HG03469 (cell line): ENCODE data around the gene MCF2L.
"Not testable (repeated sequence)": the region's sequence is repeated elsewhere in the genome, so short reads cannot be mapped to it uniquely, and the experiment has no call there.

Experiments used
- ATAC-seq: cut with Tn5 transposase; IDR thresholded peaks from one replicate; pipeline ENCODE4 v1.9.1; 2021; ENCODE audit warnings: mild to moderate bottlenecking, moderate library complexity, moderate number of reproducible peaks; ENCODE audit not compliant: unreplicated experiment

MCF2L gene

DNA sequence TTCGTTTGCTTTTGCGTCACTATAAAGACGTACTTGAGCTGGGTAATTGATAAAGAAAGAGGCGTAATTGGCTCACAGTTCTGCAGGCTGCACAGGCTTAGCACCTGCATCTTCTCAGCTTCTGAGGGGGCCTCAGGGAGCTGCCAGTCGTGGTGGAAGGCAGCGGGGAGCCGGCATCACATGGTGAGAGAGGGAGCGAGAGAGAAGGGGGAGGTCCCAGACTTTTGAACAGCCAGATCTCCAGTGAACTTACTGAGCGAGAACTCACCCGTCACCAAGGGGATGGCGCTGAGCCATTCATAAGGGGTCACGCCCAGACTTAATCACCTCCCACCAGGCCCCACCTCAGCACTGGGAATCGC is 77.8 kb downstream of the MCF2L start:
- no peak for ATAC-seq

DNA sequence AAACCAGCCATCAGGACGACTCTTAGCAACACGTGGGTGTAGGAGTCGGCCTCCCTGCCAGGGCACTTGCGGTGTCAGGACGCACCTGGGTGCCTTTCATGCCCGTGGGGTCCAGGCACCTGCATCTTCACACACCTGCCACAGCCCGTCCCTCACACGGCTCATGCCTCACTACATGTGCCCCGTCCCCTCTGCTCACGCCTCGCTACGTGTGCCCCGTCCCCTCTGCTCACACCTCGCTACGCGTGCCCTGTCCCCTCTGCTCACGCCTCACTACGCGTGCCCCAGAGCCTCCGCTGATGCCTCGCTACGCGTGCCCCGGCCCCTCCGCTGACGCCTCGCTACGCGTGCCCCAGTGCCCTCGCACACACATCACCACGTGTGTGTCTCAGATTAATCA is 78.6 kb downstream of the MCF2L start:
- ATAC-seq: no peak

DNA sequence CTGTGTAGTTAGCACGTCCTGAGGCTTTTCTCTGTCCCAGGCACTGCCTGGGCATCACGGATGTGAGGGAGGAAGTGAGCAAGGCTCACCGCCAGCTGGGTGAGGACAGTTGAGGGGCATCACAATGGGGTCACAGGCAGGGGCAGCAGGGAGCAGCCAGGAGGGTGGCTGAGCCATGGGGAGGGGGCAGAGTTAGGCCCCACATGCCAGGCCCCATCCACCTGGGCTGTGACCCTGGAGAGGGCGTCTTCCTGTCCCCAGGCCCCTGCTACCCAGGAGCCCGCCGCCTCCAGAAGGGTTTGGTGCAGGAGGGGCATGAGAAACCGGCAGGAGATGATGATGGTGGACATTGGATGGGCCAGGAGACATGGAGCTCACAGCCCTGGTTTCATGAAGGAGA is 79.8 kb downstream of the MCF2L start:
- ATAC-seq: no peak

DNA sequence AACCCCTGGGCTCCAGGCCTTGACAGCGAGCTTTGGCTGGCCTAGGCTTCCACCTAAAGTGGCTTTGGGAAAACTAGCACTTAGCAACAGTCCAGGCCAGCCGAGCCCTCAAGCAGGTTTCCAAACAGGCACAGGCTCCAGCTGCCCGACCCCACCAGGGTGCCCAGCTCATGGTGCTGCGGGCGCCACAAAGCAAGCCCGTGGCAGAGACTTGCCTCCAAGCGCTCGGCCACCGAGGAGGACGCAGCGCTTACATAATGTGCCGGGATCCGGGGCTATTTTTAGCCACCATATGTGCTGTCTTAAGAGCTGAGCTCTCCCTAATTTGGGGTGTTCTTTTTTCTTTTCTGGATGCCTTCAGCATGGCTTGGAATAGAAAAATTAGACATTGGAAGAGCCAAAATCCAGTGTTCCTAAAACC is 80.5 kb downstream of the MCF2L start:
- no peak for ATAC-seq

DNA sequence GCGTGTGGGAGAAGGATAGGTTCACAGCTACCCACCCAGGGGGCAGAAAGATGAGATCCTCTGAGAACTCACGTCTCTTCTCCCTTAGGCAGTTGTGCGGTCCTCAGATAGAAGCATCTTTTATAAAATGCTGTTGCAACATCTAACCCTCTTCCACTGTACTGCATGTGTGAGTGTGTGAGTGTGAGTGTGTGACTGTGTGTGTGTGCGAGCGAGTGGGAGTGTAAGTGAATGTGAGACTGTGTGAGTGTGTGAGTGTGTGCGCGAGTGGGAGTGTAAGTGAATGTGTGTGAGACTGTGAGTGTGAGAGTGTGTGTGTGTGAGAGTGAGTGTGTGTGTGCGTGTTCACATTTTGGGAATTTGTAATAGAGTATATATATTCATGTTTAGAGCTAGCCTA is 81.0 kb downstream of the MCF2L start:
- no peak for ATAC-seq

DNA sequence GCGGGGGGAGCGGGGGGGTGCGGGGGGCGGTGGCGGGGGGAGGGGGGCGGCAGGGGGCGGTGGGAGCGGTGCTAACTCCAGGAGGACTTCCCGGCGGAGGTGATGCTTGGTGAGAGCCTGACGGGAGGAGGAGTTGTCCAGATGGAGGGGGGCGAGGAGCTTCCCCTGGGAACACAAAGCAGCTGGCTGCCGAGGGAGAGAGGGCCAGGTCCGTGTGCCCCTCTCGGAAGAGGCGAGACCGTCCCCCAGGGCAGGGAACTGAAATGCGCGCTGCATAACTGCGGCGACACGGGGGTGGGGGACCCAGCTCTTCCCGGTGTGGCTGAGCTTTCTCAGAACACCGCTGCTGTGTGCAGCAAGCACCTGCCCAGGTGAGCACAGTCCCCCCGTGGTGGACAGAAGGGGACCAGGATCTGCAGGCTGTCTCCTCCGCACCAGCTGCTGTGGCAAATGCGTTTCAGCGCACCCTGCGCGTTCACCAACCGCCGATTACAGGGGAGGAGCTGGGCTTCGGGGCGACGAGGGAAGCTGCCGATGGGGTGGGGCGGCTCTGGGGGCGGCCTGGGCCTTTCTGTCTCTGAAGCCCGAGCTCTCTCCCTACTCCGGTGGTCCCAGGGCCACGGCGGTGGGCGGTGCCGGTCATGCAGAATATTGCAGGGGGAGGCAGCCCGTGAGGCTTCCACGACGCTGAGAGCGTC is 81.9 kb downstream of the MCF2L start:
- ATAC-seq: no peak

DNA sequence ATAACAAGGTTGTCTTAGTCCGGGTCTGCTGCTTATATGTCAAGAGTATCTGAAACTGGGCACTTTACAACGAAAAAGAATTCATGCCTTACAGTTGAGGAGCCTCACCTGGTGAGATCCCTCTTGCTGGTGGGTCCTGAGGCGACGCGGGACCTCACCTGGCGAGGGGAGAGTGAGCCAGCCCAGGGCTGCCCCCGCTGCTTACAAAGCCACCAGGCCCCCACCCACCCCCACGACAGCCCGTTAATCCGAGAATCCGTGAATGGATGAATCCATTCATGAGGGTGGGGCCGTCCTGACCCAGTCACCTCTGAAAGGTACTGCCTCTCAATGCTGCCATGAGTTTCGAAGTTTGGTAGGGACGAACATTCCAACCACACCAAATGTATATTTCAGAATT is 82.6 kb downstream of the MCF2L start:
- ATAC-seq: no peak

DNA sequence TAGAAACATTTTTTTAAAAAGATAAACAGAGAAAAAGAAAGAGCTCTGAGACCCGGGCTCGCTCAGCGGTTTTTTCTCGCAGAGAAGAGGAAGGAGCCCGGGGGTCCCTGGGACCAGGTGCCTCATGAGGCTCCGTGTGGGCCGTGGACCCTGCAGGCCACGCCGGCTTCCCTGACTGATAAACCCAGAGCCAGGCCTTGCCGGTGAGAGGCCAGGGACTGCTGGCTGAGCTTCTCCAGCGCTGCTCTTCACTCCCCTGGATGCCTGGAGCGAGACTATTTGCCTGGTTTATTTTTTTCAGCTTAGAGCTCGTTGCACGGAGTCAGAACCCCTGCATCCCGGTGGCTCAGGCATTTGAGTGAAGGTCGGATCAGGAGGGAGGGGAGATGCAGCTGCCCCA is 83.2 kb downstream of the MCF2L start:
- no peak for ATAC-seq

DNA sequence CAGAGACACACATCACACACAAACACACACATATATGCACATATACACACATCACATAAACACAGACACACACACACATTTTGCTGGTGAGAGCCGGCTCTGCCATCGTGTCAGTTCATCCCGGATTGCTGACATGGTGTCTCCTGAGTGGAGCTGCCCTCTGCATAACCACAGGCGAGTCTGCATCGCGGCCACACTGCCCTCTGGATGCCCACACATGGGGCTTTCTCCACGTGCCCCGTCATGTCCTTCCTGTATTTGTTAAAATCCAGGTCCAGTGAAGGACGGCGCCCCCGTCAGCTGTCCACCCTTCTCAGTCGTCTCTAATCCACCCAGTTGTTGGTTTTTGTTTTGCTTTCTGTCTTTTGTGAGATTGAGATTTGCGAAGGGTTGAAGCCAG is 84.0 kb downstream of the MCF2L start:
- no peak for ATAC-seq

DNA sequence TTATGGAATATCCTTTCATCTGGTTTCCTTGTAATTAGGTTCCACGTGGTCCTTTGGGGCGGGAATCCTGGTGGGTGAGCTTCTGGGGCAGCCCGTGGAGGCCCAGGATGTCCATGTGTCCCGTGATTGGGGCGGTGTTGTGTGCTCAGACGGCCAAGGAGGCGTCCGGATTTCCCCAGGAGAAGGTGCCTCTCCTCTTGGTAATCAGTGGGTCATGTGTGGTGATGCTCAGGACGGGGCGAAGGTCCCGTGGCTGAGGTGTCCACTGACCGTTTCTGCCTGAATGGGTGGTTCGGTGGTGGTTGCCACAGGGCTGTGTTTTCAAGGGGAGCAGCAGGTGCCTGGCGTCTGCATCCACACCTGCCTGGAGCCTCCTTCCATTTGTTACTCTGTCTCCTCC is 84.4 kb downstream of the MCF2L start:
- no peak for ATAC-seq

DNA sequence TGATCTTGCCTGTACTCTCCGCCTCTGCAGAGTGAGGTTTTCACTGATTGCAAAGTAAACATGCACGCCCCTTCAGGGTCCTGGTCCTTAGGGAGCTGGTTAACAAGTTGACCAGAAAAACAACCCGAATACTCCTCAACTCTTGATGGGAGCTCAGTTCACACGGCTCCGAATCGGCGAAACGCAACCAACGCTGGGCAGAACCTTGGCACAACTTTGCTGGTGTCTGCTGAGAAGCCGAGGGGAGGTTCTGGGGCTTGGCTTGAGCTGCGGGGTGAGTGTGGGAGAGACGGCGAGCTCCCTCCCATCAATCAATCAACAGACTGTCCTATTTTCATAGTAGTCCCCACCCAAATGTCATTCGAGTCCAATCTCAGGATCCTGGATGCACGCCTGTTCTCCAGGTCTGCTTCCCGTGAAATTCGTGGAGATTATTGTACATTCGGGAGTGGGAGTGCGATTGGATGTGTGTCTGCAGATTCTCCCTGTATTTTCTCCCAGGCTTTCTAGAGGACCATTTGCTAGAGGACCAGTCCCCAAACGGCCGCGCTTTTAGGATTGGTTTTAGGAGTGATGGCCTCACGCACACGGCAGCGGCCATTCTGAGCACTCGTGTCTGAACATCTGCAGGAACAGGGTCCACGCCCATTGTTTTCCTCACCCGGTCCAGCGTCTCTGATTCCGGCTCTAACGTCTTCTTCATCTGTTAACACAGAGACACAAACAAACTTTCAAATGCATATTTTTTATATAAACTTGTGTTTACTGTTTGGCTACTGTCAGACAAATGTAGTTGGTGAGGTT is 85.0 kb downstream of the MCF2L start:
- ATAC-seq: no peak

DNA sequence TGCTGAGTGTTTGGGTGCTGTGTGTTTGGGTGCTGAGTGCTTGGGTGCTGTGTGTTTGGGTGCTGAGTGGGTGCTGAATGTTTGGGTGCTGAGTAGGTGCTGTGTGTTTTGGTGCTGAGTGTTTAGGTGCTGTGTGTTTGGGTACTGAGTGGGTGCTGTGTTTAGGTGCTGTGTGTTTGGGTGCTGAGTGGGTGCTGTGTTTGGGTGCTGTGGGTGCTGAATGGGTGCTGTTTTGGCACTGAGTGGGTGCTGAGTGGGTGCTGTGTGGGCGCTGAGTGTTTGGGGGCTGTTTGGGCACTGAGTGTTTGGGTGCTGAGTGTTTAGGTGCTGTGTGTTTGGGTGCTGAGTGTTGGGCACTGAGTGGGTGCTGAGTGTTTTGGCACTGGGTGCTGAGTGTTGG is 88.1 kb downstream of the MCF2L start:
- ATAC-seq: no peak

DNA sequence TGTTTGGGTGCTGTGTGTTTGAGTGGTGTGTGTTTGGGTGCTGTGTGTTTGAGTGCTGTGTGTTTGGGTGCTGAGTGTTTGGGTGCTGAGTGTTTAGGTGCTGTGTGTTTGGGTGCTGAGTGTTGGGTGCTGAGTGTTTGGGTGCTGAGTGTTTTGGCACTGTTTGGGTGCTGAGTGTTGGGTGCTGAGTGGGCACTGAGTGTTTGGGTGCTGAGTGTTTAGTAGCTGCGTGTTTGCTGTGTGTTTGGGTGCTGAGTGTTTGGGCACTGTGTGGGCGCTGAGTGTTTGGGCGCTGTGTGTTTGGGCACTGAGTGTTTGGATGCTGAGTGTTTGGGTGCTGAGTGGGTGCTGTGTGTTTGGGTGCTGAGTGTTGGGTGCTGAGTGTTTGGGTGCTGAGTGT is 88.5 kb downstream of the MCF2L start:
- ATAC-seq: not testable (repeated sequence)

DNA sequence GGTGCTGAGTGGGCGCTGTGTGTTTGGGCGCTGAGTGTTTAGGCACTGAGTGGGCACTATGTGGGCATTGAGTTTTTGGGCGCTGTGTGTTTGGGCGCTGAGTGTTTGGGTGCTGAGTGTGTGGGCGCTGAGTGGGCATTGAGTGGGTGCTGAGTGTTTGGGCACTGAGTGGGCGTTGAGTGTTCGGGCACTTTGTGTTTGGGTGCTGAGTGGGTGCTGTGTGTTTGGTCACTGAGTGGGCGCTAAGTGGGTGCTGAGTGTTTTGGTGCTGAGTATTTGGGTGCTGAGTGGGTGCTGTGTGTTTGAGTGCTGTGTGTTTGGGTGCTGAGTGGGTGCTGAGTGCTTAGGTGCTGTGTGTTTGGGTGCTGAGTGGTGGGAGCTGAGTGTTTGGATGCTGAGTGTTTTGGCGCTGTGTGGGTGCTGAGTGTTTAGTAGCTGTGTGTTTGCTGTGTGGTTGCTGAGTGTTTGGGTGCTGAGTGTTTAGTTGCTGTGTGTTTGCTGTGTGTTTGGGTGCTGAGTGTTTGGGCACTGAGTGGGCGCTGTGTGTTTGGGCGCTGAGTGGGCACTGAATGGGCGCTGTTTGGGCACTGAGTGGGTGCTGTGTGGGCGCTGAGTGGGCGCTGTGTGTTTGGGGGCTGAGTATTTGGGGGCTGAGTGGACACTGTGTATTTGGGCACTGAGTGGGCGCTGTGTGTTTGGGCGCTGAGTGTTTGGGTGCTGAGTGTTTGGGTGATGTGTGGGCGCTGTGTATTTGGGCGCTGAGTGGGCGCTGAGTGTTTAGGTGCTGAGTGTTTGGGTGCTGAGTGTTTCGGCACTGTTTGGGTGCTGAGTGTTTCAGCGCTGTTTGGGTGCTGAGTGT is 89.3 kb downstream of the MCF2L start:
- ATAC-seq: no peak

DNA sequence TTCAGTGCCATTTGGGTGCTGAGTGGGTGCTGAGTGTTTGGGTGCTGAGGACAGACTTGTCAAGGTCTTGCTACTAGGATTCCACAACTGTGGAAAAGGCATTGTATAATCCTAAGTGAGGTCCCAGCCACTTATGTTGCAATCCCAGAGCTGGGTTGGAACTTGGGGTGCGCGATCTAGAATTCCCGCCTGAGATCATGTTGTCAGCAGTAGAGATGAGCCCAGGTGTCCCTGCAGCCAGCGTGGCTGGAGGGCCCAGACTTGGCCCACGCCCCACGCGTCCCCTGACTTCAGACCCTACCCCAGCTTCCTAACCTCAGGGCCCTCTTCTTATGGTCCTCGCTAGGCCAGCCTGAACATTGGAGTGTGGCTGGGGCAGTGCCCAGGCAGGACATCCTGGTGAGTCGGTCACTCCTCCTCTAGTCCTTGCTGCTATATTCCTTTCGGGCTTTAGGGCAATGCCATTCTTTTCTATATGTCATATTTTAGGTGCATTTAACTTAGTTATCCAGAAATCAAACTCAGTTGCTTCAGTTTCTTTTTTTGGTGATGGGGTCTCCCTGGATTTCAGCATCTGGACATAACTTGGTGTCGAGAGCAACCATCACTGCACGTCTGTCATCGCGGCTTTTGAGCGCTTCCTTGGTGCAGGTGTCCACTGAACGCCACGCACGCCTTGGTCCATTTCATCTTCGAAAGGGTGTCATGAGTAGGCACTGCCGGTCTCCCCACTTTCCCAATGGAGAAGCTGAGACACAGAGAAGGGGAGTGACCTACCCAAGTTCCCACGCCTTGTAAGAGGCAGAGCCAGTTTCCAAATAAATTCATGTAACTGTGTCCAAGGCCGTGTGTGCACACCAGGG is 90.2 kb downstream of the MCF2L start:
- ATAC-seq: no peak

DNA sequence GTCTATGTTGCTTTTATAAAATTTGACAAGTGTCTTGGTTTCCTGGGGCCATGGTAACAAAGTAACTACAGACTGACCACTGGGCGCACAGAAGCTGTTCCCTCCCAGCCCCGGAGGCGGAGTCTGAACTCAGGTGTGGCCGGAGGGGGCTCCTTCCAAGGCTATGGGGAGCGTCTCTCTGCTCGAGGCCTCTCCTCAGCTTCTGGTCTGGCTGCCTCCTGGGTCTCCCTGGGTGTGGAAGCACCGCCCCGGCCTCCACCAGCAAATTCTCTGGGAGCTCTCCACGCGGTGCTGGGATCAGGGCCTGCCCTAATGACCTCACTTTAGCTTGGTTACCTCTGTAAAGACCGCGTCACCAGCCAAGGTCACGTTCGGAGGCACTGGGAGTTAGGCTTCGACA is 90.9 kb downstream of the MCF2L start:
- ATAC-seq: no peak

DNA sequence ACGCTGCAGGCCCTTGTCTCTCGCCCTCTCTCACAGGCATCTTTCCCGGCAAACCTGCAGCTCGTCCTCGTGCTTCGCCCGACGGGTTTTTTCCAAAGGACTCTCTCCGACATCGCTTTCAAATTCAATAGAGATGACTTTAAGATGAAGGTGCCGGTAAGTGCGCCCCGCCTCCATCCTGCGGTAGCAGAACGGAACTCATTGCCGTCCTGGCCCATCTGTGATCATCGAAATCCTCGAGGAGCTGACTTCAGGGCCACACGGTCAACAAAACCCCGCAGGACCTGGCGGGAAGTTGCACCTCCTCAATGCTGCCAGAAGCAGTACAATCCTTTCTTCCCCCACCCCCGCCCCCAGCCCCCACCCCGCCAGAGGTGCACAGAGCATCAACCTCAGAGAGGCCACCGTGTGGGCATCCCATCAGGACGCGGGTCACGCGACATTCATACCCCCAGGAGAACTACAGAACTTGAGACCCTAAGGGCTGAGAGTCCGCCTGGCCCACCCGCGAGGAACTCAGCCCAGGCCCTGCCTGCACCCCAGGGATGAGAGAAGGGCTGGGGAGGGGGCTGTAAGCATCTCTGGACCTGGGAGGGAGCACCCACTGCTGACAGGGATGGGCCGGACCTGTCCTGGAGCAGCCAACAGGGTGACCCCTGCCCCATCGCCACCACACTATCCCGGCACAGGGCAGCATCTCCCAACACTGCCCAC is 91.7 kb downstream of the MCF2L start:
- ATAC-seq: no peak

DNA sequence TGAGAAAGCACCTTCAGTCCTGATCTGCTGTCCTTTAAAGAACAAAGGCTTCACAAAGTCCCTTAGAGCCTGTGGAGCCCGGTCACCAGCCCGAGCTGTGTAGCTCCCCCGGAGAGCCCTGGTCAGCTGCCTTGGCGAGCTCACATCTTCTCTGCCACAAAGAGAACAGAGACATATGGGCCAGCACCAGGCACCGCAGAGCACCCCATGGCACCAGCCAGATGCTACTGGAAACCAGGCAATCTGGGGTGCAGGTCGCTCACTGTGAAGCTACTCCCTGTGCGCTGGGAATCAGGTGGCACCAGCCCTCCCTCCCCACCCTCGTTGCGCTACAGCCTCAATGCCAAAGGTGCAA is 92.2 kb downstream of the MCF2L start:
- ATAC-seq: no peak

DNA sequence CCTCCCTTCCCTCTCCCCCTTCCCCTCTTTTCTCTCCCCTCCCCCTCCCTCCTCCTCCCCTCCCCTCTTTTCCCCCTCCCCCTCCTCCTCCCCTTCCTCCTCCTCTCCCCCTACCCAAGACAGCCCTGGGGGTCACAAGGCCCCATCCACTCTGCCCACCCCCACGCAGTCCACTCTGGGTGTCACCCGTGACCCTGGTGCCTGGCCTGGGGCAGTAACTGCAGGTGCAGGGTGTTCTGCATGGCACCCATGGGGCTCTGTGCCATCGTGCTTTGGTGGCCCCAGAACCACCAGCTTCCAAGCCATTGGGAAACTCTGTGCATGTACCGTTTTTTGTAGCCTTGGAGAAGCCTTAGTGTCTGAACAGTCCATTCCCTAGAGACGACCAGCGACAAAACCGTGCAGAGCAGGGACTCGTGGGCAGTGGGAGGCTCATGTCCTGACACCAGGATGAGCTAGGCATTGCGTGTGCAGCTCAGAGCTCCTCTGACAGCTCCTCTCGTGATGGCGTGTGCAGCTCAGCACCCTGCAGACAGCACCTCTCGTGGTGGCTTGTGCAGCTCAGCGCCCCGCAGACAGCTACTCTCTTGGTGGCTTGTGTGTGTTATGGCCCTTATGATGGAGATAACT is 92.9 kb downstream of the MCF2L start:
- ATAC-seq: no peak

DNA sequence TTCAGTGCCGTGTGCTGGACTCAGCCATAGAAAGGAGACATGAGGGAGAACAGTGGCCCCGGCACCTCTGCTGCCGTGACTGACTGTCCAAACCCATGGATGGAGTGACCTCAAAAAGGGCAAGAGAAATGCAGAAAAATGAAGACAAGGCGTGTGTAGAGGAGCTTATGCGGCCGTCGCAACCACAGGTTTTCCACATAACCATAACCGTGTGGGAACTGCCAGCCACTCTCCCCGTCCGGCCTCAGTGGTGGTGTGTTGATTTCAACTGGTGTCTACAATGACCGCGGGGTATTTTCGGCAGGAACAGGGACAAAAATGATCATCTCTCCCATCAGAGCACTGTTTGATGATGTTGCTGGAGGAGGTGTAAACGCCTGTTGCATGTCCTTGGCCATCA is 93.7 kb downstream of the MCF2L start:
- no peak for ATAC-seq
